Activated gamma-delta T cell (primary cell): Measurements from ENCODE around the gene ZG16B.

Source experiments
- DNase-seq: peaks from one replicate; lab custom pipeline; 2025; lab: John Stamatoyannopoulos, UW

ZG16B gene

DNA sequence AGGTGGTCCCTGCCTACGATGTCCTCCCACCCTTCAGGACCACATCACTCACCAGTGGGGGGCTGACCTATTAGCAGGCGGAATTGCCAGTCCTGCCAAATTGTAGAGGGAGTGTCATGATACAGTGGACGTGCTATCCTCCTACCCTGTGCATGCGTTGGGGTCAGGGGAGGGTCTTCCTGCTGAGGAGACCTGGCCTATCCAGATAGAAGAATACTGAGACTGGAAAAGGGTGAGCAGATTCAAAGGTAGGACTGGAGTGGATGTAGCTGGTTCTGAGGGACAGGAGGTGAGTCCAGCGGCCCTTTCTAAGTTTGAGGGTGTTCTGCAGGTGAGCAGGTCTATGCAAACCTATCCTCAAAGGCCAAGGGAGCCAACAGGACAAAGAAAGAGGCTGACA lies 23.8 kb upstream of the ZG16B start:
- DNase-seq, result no peak

DNA sequence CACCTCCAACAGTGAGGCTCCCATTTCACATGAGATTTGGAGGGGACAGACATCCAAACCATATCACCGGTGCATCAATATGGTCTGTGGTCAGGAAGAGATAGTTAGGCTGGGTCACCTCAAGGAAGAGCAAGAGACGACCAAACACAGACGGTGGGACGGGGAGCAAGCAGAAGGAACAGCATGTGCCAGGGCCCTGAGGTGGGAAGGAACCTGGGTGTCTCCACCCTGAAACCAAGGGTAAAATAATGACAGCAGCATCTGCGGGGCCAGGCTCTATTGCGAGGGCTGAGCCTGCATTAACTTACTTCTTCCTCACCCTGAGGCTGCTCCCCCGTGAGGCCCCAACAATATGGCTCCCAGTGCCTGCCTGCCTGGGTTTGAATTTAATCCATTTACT lies 21.9 kb upstream of the ZG16B start:
- no peak for DNase-seq

DNA sequence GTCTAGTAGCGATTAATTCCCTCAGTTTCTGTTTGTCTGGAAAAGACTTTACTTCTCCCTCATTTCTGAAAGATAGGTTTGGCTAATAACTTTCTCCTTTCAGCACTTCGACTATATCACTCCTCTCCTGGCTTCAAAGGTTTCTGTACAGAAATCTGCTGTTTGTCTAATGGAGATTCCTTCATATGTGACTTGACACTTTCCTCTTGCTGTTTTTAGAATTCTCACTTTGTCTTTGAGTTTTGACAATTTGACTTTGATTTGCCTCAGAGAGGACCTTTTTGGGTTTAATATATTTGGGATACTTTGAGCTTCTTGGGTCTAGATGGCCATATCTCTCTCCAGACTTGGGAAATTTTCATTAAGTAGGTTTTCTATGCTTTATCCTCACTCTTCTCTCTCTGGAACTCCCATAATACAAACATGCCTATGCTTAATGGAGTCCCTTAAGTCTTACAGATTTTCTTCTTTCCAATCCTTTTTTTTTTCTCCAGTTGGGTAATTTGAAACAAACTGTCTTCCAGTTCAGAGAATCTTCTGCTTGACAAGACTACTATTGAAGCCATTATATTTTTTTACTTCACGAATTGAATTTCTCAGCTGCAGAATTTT lies 20.8 kb upstream of the ZG16B start:
- no peak for DNase-seq

DNA sequence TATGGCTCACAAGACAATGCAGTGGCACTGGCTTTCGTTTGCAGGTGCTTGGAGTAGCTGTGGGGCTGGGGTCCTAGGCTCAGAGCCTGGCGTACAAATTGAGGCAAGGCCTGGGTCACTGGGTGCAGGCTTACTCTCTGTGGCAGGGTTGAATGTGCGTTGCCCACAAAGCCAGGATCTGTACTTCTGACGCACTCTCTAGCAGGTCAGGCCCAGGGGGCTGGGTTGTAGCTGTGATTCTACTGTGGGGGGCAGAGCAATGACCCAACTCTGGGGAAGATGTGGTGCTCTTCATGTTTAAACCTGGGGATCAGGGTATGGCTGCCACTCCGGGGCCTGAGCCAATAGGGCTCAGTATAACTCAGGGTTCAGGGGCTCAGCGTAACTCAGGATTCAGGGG lies 19.5 kb upstream of the ZG16B start:
- DNase-seq, result no peak

DNA sequence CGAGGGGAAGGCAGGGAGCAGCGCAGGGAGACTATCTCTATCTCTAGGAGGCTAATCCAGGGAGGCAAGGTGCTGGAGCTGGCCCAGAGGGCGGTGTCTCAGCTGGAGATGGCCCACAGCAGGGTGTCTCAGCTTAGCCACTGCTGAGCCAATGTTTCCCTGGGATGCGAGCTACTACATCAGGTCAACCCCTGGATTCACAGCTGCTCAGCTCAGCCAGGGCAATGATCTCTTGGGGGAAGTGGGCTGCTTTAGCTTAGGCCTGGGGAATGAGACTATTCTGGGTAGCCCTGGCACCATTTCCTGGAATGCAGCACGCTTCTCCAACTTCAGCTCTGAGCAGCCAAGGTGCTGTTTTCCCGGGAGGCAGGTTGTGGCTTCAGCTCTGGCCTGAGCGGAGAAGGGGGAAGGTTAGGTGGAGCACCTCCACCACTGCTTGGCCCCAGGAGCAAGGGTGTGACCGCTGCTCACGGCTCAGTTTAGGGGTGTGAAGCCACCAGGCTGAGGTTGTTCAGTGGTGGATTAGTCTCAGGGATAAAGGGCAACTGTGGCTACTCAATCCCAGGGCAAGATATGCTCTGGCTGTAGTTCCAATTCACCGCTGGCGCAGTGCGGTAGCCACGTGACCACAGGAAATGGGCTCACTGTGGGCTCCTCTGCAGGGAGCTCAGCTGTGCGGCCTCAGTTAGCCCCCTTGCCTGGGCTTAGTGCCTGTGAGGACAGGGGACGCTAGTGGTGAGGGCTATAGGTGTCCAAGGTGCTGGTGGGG lies 18.2 kb upstream of the ZG16B start:
- no peak for DNase-seq

DNA sequence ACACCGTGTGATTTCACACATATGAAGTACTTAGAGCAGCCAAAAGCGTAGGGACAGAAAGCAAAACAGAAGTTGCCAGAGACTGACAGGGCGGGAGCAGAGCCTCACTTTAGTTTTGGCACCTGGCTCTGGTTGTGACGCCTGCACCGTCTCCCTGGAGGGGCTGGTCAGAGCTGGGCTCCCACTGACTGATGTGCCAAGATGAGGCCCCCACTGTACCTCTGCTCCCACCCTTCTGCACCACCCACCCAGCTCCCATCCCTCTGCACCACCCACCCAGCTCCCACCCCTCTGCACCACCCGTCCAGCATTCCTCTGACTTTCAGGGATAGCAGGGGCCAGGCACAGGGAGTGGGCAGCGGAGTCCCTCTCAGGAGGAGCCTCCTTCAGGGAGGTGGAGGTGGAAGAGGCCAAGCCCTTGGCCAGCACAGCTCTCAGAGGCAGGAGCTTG lies 16.3 kb upstream of the ZG16B start:
- no peak for DNase-seq

DNA sequence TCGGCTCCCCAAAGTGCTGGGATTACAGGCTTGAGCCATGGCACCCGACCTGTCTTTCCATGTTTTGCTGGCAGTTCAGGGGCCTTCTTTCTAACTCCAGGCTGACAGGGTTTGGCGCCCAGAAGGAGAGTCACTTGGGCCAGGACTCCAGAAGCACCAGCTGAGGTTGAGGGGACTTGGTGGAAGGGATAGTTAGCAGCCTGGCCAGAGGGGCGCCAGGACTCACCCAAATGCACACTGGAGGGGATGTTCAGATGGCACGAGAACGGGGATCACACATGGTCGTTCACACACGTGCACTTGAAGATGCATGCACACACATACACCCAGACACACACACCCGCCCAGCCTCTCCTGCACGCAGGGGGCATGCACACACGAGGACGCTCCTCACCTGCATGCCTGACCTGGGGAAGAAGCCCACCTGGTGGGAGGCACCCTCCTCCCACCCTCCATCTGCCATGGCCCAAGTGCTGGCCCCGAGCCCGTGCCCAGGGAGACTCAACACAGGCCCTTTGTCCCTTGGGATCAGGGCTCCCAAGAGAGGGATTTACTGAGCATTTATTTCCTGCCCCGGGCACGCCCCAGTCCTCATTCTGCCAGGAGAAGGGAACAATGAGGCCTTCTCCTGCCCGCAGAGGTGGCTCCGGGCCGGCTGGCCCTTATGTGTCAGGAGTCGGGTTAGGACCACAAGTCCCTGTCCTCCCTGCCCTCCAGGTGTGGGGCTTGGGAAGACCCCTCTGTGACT lies 15.4 kb upstream of the ZG16B start:
- DNase-seq, result no peak

DNA sequence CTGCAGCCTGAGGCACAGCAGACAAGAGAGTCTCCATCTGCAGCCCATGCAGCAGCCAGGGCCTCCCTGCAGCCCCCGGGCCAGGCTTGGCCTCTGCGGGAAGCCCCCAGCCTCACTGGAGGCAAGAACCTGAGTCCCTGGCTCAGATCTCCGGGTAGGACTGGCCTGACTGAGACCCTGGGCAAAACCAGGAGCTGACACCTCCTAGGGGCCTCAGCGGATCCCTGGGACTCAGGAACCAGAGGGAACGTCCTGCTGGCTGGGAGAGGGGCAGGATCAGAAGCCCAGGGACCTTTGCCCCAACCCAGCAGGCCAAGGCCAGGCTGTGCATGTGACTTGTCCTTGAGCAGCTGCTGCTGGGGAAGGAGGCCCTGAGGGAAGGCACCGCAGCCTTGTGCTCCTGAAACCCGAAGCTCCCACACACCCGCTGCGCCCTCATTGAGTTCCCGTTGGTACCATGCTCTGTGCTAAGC lies 14.8 kb upstream of the ZG16B start:
- DNase-seq, result no peak

DNA sequence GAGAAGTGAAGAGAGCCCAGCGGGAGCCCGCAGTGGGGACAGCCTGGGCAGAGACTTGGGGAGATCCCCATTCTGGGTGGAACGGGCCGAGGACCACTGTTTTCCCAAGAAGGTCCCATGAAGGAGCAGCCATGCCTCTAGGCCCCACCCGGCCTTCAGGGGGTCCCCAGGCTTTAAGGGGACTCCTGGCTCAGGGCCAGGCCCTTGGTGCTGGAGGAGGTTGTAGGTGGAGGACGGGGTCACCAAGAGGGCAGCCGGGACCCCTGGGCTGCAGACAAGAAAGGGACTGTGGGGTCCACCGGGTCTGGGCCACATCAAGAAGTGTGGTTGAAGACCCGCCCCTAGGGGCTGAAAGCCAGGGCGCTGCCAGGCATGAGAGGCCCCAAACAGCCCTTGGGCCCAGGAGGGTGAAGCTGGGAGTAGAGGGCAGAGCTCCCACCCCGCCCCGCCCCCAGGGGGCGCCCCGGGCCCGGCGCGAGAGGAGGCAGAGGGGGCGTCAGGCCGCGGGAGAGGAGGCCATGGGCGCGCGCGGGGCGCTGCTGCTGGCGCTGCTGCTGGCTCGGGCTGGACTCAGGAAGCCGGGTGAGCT lies 13.3 kb upstream of the ZG16B start, which contains the start of gene PRSS21:
Gene PRSS21 (plus strand): TSS at position 487 of the 589 bp plus-strand sequence. CDS start 32 bp downstream, at position 519.
- no peak for DNase-seq

DNA sequence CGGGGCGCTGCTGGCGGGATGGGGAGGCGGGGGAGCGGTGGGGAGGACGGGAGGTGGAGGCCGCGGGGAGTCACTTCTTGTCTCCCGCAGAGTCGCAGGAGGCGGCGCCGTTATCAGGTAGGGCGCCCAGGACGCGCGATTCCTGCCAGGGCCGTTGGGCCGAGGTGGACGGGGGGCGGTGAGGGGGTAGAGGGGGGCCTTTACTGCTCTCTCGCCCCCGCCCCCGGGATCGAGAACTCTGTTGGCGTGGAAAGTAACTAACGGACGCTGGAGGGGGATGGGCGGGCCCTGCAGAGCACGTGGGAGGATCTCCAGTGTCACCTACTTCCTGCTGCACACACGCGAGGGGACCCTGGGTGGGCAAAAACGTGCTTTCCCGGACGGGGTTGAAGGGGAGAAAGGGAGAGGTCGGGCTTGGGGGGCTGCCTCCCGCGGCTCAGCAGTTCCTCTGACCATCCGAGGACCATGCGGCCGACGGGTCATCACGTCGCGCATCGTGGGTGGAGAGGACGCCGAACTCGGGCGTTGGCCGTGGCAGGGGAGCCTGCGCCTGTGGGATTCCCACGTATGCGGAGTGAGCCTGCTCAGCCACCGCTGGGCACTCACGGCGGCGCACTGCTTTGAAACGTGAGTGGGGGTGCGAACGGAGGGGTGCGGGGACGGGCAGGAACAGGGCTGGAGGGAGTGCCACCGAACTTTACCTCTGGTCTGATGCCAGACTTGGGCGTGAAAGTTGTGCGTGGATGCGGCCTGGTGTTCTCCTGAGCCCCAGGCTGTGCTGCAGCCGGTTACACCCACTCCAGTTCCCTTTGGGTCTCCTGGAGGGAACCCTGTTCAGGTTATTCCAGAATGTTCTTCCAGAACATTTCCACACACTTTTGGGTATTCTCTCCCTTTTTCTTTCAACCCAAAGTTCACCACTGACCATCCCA lies 12.5 kb upstream of the ZG16B start:
- DNase-seq, result no peak

DNA sequence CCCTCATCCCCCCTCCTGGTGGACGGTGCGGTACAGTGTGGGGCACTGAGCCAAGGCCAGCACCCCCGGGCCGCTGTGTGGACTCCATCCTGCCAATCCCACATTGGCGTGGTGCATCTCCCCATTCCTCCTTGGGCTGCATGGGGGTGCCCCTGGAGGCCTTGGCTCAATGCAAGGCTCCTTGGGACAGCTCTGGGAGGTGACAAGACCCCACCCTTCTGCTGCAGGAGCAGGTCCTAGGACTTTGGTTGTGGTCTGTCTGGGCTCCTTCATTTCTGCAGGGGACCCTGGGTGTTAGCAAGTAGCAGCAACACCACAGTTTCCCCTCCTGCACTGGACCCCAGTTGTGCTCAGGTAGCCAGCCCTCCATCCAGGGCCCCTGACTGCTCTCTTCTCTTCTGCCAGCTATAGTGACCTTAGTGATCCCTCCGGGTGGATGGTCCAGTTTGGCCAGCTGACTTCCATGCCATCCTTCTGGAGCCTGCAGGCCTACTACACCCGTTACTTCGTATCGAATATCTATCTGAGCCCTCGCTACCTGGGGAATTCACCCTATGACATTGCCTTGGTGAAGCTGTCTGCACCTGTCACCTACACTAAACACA lies 11.7 kb upstream of the ZG16B start:
- no peak for DNase-seq

DNA sequence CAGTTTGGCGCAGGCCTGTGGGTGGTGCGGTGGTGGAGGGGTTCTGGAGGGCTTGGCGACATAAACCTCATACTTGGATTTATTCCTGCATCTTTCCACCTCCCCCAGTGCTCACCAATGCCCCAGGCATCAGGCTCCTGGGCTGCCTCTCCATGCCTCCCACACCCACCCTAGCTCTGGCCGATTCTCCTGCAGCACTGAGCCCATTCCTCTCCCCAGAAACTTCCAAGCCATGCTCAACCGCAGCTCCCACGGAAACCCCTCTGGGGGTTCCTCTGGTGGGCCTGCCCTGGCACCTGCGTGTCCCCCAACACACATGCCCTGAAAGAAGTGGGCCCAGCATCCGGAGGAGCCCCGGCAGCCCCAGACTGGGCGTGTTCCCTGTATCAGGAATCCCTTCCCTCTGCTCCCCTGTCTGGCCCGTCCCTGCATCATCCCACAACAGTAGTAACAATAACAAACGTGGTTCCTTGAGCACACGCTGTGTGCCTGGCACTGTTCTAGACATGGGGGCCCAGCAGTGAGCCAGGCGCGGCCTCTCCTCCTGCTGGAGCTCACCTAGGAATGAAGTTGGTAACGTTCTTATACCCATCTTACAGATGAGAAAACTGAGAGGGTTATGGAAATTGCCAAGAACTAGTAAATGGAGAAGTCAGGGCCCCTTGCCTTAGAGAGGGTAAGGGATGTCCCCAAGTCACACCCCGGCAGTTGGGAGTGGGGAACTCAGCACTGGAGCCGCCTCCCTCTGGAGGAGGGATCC lies 10.7 kb upstream of the ZG16B start:
- no peak for DNase-seq

DNA sequence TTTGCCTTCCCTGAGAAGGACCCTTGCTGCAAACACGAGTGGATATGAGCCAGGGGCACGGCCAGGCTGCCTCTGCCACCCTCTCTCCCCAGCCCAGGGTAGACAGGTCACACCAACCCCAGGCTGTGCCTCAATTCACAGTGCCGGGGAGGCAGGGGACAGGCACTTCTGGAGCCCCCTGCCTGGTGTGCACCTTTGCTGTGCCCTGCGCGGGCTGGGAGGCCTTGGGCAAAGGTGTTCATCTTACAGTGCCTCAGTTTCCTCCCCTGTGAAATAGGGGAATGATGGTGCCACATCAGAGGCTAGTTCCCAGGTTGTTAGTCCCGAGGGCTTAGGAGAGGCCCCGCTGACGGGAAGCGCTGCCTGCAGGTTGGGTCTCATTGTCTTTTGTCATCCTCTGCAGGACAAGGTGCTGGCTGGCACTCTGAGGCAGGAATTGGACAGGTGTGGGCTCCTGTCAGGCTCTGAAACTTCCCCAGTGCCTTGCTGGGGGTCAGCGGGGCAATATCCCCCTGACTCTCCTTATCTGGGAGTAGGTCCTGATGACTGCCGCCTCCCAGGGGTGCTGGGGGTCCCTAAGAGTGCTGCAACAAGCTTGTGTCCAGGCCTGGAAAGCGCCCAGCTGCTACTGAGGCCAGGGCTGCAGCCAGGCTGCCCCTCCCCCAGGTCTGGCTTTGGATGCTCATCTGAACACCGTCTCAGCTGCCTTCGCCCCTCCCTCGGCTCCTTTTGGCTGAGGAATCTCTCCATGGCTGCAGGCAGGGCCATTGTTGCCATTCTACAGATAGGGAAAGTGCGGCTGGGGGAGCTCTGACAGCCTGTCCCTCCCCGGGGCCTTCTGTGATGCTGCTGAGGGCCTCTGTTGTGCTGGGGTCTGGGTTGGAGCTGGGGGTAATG lies 9.9 kb upstream of the ZG16B start:
- DNase-seq, result no peak

DNA sequence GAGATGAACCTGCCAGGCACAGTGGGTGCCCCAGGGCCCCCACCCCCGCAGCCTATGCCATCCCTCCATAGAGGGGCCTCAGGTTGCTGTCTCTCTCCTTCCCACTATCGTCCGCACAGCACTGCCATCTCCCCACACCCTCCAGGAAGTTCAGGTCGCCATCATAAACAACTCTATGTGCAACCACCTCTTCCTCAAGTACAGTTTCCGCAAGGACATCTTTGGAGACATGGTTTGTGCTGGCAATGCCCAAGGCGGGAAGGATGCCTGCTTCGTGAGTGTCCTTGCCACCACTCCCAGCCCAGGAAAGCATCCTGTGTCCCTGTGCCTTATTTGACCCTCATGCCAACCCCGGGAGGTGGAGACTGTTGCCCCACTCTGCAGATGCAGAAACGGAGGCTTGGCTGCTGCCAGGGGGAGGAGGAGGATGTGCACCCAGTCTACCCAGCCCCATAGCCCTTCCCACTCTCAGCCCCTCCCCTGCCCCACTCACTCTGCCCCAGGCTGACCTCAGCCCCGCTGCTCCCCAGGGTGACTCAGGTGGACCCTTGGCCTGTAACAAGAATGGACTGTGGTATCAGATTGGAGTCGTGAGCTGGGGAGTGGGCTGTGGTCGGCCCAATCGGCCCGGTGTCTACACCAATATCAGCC lies 9.1 kb upstream of the ZG16B start:
- no peak for DNase-seq

DNA sequence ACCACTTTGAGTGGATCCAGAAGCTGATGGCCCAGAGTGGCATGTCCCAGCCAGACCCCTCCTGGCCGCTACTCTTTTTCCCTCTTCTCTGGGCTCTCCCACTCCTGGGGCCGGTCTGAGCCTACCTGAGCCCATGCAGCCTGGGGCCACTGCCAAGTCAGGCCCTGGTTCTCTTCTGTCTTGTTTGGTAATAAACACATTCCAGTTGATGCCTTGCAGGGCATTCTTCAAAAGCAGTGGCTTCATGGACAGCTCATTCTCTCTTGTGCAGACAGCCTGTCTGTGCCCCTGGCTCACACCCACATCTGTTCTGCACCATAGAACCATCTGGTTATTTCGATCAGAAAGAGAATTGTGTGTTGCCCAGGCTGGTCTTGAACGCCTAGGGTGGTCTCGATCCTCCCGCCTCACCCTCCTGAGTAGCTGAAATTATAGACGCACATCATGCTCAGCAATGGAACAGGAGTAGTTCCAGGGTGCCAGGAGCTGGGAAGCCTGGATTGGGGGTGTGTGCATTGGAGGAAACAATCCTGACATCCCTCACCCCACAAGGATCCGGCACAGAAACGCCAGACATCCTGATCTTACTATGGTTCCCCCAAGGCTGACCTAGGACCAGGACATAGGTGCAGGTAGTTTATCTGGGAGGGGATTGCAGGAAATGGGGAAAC lies 8.5 kb upstream of the ZG16B start:
- no peak for DNase-seq

DNA sequence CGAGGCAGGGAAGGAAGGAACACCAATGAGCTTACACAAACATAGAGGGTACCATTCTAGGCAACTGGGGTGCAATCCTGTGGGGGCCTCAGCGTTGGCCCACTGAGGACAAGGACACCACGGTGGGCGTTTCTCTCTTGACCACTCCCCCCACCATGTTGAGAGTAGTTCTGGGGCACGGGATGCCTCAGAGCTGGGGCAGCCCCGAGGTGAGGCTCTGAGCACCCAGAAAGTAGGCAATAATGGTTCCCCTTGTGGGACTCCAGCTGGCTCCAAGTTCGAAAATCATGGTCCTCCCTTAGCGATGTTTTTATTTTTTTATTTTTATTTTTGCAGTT lies 8.0 kb upstream of the ZG16B start:
- DNase-seq, result no peak

DNA sequence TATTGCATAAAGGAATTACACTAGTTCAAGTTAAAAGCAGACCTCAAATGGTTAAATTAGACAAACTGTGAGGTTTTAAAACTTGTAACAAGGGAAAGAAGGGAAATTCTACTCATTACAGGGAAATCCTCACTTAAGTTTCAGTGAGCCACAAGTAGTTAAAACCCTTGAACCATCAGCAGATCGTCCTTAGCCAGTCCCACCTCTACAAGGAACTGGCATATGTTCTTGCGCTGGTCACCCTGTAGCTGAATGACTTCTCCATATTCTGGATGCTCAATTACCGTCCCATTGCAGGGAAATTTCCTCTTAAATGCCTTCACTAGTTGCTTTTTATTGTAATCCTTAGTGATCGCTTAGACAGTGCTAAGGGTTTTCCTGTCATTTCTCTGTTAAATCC lies 7.6 kb upstream of the ZG16B start:
- DNase-seq, result no peak

DNA sequence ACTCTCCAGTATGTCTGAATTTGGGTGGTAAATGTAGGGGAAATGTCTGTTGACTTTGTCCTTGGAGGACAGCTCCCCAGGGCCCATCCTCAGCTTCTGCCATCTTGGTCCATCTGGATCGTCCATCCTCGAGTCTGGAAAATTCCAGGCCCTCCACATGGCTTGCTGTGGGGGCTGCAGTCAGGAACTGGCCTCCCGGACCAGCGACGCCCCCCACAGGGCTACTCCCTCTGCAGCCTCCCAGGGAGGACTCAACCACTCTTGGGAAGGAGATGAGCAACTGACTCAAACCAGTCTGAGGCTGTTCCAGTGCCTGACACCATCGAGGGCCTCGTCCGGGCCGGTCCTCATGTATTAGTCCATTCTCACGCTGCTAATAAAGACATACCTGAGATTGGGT lies 5.5 kb upstream of the ZG16B start:
- DNase-seq, result no peak
